Effector CD8-positive, alpha-beta T cell (primary cell): ENCODE measurements around the gene FOXO4.
"Not testable (repeated sequence)": the region's sequence is repeated elsewhere in the genome, so short reads cannot be mapped to it uniquely, and the experiment has no call there.

ENCODE experiments used
- DNase-seq: peaks from one replicate; lab custom pipeline; 2025; lab: John Stamatoyannopoulos, UW
- total RNA-seq, 4 experiments: gene quantifications; one replicate each; lab custom pipeline; 2026; lab: John Stamatoyannopoulos, UW

The FOXO4 gene, protein sequence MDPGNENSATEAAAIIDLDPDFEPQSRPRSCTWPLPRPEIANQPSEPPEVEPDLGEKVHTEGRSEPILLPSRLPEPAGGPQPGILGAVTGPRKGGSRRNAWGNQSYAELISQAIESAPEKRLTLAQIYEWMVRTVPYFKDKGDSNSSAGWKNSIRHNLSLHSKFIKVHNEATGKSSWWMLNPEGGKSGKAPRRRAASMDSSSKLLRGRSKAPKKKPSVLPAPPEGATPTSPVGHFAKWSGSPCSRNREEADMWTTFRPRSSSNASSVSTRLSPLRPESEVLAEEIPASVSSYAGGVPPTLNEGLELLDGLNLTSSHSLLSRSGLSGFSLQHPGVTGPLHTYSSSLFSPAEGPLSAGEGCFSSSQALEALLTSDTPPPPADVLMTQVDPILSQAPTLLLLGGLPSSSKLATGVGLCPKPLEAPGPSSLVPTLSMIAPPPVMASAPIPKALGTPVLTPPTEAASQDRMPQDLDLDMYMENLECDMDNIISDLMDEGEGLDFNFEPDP
- 42.6 to 72.4 (median 56.5) reads per million in 4 experiments for total RNA-seq

DNA sequence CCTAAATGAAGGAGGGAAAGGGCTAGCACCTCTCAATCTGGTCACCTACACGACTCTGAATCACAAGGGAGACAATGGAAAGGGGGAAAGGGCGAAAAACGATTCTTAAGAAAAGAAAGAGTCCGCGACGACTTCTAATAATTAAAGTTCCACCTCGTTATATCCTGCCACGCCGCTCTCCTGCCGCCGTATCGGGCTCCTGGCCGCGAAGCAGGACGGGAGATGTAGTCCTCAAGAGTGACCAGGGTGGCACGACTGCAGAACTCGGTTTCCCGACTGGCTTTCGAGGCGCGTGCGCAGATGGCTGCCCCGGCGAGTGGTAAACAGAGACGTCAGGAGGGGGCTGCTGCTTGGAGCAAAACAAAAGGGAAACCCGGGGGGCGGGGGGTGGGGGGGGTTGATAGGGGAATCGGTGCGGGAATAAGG lies at the start of gene FOXO4:
Gene FOXO4, plus strand, starts transcription at position 297 of the 426 bp plus-strand sequence. CDS start 678 bp downstream, outside the sequence.
- DNase-seq: peak; percentile 83

DNA sequence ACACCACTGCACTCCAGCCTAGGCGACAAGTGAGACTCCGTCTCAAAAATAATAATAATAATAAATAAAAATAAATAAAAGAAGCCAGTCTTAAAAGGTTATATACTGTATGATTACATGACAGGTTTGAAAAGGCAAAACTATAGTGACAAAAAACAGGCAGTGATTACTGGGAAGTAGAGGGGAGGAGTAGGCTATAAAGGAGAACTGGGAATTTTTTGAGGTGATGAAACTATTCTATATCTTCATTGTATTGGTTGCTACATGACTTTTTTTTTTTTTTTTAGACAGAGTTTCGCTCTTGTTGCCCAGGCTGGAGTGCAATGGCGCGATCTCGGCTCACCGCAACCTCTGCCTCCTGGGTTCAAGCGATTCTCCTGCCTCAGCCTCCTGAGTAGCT lies 47.8 kb upstream of the FOXO4 start:
- DNase-seq: not testable (repeated sequence)

DNA sequence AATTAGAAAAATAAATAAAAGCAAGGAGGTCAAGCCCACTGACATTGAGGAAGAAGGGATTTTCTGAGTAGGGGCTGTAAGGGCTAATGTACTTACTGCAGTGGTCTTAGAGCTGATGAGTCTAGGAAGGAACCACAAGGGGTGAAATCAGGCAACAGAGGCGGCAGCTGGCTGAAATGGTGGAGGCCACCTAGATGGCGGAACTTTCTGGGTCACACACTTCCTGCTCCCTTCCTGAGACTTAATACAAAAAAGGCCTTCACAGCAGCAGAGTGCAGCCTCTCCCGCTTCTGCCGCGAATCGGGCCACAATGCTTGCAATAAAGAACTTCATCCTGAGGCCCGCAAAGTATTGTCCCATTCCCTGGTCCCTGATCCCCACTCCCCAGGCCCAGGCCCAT lies 42.9 kb upstream of the FOXO4 start:
- no peak for DNase-seq

DNA sequence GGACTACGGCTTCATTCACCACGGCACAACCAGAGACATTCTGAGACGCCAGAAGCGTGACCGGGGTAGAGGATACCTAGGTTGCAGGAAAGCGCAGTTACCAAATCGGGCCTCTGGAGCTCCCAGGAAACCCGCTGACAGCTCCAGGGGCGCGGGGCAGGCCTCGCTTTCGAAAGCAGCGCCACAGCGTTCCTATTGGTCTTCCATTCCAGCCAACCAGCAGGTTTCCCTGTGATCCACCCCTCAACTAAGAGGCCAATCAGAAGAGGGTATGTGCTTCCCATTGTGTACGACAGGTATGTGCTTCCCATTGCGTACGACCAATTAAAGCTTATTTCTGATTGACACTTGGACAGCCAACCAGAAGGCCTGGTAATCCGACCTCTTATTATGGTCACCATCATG lies 42.4 kb upstream of the FOXO4 start:
- DNase-seq: no peak

DNA sequence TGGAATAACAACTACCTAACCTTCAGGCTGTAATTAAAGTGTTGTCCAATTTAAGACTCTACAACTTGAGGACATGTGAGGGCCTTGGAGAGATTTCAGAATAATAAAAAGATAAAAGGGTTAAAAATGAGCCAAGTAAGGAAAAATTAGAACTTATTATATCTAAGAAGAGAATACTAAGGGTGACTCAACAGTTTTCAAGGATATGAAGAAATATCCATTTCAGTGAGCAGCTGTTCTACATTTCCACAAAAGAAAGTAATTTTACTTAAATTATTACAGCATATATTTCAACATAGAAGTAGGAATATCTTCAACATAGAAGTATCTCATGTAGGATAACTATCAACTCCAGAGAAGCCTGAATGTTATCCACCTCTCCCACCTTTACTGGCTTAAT lies 38.8 kb upstream of the FOXO4 start:
- no peak for DNase-seq

DNA sequence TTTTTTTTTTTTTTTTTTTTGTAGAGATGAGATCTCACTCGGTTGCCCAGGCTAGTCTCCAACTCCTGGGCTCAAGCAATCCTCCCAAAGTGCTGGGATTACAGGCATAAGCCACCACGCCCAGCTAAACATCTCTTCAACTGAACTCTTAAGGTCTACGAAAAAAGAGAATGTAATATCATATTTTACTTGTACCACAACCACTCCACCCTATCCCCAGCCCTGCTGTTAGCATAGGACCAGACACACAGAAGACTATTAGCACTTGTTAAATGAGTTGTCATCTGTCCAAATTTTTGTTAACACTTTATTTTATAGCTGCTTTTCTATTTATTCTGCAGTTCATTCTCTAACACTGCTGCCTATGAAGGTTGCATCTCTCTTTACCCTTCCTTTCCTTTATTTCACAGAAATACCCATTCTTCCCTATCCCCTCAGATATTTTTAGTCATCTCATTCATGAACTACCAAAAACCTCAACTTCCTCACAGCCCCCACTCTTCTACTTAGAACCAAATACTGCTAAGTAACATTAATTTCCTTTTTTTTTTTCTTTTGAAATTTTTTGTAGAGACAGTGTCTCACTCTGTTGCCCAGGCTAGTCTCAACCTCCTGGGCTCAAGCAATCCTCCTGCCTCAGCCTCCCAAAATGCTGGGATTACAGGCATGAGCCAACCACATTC lies 37.7 kb upstream of the FOXO4 start:
- DNase-seq: no peak

DNA sequence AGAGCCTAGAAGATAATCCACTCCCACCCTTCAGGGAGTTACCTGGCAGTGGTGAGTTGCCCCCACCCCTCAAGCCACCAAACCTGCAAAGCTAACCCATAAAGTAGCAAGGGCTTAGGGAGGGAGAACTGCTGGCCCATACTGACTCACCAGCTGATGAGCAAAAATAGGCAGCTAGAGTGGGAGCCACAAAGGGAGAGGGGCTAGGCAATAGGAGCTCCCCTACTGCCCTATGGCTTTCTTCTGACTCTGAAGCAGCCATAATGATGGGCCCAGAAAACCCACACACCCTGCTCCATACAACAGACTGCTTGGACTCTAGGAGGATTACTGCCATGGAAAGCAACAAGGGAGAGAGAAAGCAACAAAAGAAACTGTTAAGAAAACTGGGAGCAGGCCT lies 35.5 kb upstream of the FOXO4 start:
- DNase-seq: no peak

DNA sequence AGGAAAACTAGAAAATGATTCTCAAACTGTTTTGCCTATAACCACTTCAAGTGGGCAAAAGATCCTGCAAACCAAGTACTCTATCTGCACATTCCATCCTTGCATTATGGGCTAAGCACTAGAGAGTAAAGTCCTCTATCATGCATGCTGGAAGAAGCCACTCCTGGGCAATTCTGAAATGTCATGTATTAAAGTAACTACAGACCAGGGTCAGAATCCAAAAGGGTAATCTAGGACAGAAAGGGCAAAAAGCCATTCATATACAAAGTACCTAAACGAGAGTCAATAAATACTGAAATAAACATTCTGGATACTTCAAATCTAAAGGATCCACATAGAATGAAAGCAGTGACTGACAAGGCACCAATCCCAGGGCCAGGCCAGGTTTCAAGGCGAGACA lies 28.6 kb upstream of the FOXO4 start:
- no peak for DNase-seq

DNA sequence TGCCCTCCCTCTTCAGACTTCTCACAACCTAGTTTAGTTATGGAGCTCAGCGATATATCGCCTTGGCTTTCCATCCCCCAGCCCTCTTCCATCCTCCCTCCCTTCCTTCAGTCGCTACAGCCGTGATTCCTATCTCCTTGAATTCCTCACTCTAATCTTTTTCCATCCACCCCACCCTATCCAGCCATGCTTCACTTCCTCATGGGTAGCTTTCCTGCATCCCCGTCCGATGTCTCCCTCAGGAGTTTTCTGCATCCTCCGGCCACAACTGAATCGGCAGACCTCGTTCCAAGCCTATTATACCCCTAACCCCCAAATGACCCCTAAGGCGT lies 28.0 kb upstream of the FOXO4 start:
- DNase-seq: no peak

DNA sequence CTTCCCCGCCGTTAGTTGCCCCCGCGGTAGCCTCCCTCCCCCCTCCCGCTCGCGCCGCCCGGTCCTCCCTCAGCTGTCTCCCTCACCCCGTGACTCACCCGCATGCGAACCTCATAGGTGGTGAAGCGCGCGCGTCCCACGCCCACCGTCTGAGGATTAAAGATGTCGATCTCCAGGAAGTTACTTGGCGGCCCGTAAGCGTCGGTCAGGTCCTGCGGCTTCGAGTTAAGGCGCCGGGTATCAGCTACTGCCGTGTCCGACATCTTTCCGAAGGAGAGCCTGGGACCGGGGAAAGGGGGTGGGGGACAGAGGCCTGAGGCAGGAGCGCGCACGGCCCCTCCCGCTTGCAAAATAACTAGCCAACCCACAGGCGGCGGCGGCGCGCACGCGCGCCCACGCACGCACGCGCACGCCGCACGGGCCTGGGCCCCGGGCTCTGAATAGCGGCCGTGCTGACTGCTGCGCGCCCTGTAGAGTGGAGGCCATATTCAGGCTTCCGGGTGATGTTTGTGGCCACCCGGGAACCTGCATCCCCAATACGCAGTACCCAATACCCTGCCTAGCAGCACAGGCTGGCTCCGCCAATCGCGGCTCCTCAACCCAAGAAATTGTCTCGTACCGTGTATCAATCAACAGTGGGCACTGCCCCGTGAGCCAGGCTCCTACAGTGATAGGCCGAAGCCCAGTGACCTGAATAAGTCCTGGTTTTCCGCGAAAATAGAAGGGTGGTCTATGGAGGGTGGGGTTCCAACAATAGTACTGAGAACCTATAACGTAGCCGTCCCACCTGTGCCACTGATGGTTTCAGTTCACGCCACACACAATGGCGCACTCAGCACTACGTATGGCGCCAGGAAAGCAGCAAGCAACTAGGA lies 27.4 kb upstream of the FOXO4 start, which contains the start of gene SNX12:
Gene SNX12, minus strand, starts transcription at position 291 of the 875 bp plus-strand sequence. Its CDS starts 28 bp downstream, at position 263.
- peak; percentile 77 for DNase-seq

DNA sequence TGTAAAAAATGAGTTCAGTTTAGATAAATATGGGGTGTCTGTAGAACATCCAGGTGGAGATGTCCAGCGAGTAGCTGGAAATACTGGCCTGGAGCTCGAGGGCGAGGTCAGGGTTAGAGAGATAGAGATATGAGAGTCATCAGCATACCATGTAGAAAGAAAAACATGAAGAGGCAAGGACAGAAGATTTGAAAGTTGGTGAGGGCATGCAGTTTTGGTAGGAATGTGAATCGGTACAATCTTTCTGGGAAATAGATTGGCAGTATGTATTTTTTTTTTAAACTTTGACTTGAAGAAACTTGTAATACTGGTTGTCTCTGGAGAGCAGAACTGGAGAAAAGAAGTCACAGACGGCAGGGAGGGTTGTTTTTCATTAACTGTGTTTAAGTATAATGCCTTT lies 25.1 kb upstream of the FOXO4 start:
- DNase-seq: no peak

DNA sequence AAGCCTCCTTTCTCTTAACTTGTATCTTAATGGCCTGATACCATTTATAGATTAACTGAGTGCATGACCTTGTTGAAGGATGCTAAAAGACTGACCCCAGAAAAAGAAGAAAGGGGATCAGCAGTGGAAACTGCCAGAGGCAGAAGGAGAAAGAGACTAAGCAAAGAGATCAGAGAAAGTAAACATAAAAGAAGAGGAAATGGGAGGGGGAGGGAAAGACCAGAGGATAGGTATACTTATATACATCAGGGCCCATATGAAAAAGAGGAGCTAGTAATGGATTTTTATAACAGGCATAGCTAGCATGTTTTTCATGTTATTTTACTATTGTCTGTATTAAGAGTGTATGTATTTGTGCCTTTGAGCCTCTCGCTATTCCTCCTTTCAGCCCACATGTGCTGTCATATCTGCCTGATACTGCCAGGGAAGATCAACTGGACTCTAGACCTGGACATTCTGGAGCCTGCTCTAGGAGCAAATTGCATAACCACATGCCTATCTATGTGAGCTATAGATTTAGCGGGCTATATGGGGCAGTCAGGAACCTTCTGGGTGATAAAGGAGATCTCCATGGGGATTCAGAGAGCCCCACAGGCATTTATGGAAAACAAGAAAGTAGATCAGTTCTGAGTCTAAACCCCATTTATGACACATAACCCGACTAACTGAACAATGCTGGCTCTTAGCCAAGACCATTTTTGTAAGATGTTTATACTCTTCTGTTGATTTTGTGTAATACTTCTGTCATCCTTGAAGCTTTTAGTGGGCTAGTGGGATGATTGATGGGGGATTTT lies 14.1 kb upstream of the FOXO4 start:
- no peak for DNase-seq

DNA sequence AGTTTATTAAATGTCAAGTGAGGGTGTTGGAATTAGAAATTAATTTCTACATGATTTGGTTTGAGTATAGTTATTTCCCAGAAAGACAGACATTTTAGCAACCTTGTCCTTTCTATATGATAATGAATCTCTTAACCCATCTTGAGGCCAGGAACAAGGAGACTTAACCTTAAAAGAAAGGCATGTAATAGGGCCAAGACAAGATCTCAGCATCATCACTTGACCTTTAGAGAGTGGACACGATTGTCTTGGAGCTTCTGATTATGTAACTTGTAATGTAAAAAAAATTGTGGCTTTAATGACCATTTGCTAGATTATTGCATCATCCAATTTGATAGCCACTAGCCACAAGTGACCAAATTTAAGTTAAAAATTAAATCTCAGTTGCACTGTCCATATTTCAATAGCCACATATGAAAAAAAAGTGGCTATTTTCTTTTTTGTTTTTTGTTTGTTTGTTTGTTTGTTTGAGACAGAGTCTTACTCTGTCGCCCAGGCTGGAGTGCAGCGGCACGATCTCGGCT lies 13.5 kb upstream of the FOXO4 start:
- no peak for DNase-seq

DNA sequence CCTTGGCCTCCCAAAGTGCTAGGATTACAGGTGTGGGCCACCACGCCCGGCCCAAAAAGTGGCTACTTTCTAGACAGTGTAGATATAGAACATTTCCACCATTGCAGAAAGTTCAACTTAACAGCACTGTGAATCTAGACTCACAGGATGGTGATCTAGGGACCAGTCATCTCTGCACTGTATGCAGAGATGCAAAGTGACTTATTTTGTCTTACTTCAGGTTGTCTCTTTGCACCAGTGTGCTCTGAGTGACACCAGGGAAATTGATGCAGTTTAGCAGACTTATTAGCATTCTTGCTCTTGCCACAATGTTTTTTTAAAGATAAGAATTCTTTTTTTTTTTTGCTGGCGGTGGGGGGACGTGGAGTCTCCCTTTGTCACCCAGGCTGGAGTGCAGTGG lies 12.8 kb upstream of the FOXO4 start:
- no peak for DNase-seq

DNA sequence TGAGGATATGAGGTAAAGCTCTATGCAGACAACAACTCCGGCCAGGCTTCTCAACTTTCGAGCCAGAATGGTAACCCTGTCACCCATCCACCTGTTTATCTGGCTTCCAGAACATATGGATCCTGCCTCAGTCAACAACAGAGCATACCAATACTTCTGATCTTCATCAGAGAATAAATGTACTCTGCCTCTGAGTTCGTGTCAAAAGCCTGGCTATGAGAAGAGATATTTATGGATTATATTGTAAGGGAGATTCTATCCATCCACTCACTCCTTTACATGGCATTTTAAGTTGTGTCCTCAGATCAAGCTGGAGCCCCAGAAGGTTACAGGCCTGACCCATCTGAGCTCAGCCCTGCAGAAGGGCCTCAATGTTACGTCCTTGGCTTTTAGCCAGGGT lies 9.8 kb upstream of the FOXO4 start:
- DNase-seq: no peak

DNA sequence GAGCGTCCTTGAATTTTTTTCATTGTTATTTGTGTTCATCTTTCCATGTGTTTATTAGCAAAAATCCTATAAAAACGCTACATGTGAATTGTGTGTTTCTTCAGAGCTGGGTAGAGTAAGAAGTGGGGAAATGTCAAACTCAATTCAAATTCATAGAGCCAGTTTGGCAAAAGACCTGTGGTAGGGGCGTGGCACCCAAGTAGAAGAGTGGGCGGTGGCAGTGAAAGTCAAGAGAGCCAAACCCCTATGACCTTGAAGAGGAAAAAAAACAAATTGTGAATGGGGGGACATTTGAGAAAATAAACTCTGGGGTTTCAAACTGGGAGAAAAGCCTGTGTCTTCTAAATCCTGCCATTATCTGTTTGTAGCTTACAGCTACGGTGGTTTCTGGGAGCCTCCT lies 4.4 kb upstream of the FOXO4 start:
- no peak for DNase-seq

DNA sequence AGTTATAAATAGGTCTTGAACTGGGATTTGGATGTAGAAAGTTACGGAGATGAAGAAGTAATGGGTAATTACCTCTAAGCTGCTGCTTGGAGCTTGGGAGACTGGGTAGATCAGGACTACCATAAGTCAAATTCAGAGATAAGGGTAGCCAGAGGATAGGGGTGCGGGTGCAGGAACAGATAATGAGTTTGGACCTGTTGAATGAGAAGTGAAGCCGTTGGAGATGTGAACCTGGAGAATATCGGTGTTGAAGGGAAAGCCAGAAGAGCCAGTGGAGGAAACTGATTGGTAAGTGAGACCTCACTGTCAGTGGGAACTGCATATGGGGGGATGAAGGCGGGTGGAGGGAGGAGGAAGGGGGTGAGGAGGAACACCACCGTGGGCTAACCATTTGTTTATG lies 618 bp upstream of the FOXO4 start:
- no peak for DNase-seq

DNA sequence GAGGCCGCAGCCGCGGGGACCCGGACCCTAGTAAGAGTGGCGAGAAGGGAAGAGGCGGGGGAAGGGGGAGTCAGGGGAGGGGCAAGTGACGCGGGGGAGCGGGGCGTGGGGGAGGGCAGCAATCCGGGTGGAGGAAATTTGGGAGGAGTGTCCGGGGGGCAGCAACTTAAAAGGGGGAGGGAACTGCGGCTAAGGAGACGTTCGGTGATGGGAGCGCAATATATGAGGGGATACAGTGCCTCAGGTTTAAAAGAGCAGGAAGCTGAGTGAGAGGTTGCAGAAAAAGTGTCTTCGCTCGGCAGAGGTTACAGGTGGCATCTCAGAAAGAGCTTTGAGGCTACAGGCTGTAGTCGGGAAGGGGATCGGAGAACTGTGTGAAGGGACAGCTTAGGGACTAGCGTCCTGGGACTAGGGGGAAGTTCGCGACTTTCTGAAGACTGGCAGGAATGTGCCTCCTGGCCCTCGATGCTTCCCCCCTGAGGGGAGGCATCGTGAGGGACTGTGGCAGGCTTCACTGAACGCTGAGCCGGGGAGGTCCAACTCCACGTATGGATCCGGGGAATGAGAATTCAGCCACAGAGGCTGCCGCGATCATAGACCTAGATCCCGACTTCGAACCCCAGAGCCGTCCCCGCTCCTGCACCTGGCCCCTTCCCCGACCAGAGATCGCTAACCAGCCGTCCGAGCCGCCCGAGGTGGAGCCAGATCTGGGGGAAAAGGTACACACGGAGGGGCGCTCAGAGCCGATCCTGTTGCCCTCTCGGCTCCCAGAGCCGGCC lies 519 bp downstream of the FOXO4 start:
- DNase-seq: no peak

DNA sequence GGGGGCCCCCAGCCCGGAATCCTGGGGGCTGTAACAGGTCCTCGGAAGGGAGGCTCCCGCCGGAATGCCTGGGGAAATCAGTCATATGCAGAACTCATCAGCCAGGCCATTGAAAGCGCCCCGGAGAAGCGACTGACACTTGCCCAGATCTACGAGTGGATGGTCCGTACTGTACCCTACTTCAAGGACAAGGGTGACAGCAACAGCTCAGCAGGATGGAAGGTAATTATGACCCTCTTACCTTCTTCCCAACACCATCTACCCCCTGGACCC lies 1.0 kb downstream of the FOXO4 start:
- DNase-seq: no peak

DNA sequence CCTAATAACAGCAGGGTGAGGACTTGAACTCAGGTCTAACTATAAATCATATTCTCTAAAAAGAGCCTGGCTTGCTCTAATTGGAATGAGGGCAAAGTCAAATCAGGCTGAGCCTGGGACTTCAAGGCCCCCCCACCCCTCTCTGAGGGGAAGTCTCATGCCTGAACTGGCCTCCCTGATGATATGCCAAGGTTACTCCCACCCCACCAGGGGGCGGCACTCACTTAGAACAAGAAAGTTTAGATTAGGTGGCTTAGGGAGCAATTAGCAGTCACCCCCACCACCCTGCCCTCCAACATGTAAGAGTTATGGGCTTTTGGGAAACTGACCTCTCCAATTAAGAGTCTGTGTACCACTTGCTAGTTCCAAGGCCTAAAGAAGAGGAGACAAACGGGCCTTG lies 2.7 kb downstream of the FOXO4 start:
- peak; percentile 73 for DNase-seq
